SU-DHL-6 (cell line): ENCODE data around the gene LSM7.

Source experiments
- EZH2phosphoT487 ChIP-seq: fragments of 200-600 bp; sonication (generic), shearing (Covaris generic); conservative IDR thresholded peaks from 2 replicates; pipeline ENCODE4 v1.6.1; 2018; ENCODE audit warnings: mild to moderate bottlenecking, antibody characterized with exemption, low read length, moderate library complexity, mixed read lengths
- TF ChIP-seq, protein P1 (sequence below): fragments of 200-600 bp; sonication (generic); IDR thresholded peaks from one replicate; pipeline ENCODE4 v1.5.1; 2017; ENCODE audit warnings: antibody characterized with exemption, mild to moderate bottlenecking, low read length, moderate library complexity; ENCODE audit not compliant: insufficient read depth, poor library complexity, severe bottlenecking

DNA sequence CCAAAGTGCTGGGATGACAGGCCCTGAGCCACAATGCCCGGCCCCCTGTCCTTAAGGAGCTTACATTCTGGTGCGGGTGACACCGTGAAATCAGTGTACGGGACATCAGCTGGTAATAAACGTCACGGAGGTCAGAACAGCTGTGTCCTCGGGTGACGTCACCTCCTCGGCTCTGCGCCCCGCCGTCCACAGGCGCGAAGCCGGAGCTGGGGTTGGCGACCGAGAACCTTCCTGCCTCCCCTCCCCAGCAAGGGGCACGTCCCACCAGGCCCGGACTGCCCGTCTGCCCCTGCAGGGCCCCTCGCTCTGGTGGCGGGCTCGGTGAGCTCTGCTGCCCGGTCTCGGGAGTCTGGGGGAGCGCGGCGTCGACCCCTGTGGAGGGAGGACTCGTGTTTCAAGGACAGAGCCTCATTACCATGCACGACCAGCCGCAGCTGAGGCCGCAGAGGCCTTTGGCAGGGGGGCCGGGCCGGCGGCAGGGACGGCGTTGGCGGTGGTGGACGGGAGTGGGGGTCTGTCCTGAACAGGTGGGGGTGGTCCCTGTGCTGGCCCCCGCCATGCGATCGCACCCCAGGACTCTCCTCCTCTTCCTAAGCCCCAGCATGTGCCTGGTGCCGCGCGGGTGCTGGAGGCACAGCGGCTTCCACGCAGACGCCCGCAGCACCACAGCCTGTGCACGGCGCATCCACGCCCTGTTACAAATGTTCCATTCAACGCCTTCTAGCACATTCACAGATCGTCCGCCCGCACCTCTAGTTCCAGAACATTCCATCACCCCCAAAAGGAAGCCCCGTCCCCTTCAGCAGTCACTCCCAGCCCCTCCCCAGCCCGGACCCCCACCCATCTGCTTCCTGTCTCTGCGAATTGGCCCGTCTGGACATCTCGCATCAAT, 25.8 kb downstream of the LSM7 start:
- TF ChIP-seq, protein P1, sequence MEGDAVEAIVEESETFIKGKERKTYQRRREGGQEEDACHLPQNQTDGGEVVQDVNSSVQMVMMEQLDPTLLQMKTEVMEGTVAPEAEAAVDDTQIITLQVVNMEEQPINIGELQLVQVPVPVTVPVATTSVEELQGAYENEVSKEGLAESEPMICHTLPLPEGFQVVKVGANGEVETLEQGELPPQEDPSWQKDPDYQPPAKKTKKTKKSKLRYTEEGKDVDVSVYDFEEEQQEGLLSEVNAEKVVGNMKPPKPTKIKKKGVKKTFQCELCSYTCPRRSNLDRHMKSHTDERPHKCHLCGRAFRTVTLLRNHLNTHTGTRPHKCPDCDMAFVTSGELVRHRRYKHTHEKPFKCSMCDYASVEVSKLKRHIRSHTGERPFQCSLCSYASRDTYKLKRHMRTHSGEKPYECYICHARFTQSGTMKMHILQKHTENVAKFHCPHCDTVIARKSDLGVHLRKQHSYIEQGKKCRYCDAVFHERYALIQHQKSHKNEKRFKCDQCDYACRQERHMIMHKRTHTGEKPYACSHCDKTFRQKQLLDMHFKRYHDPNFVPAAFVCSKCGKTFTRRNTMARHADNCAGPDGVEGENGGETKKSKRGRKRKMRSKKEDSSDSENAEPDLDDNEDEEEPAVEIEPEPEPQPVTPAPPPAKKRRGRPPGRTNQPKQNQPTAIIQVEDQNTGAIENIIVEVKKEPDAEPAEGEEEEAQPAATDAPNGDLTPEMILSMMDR, result no peak
- 0 out of 2 replicates have a peak, but pooled peaks have one; percentile 64 for TF ChIP-seq EZH2phosphoT487
